NCI-H1048 (cell line): ENCODE measurements around the gene UBA6.

Experiments
- DNase-seq: peaks from one replicate; lab custom pipeline; 2025; lab: John Stamatoyannopoulos, UW

The UBA6 gene

DNA sequence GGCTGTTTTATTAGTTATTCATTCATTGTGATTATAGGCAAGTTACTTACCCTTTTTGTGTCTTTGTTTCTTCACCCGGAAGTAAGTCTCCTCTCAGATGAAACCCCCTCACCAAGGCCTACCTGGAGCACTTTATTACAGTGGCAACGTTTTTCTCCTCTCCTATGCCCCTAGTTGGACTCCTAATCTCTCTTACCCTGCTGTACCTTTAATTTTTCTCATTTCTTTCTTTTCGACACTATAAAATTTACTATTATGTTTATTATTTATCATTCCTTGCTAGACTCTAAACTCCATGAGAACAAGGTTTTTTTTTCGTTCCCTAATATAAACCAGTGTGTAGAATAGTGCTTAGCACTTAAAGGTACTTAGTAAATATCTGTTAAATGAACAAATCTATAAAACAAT, 124.9 kb downstream of the UBA6 start:
- no peak for DNase-seq

DNA sequence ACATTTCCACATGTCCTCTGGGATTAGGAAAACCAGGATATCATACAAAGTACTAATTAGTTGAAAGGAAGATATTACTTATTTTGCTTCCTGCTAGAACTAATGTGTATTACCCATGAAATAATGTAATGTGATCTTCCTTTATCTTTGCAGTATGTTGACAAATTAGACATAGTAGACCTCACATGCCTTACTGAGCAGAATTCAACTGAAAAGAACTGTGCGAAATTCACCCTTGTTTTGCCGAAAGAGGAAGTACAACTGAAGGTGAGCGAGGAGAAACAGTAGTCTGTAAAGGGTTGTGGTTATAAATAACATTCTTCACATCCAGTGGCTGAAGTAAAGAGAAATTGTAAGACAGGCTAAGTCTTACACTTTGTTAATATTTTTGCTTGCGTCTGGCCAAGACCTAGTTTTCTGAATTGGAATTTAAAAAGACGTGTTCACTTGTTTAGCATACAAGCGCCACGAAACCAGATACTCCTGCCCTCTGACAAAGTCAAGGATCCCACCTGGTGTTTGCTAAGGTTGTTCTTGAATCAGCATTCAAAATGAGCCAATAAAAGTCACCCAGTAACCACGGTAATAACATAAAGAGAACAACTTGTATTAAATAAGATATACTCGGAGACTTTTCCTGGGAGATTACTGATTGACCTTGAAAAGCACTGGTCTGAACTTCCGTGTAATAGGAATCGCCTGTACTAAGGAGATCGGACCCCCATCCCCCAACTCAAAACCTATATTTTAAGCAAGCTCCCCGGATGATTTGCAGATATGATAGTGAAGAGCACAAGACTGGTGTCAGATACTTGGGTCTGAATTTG, 125.5 kb downstream of the UBA6 start:
- no peak for DNase-seq

GRCh38 chr4:67573193-67573592, 127.8 kb downstream of the UBA6 start:
- no peak for DNase-seq

DNA sequence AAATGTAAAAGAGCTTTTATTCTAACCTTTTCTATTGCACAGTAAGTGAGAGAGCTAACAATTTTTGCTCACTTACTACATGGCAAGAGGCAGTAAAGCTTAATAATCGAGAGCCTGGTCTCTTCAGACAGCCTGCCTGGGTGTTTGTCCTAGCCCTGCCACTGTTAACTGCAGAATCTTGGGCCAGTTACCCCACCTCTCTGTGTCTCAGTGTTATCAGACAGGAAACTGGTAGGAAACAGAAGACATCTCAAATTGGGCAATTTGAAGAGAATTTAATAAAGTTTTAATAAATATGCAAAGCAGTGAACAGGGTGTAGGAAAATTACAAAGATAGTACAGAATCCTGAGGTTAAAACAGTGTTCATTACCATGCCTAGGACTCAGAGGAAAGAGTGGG, 129.0 kb downstream of the UBA6 start:
- DNase-seq, result no peak

GRCh38 chr4:67570537-67570936, 130.4 kb downstream of the UBA6 start:
- DNase-seq, result no peak

- DNase-seq, result no peak
These were observed 132.1 kb downstream of the UBA6 start for GRCh38 chr4:67568820-67569219.

GRCh38 chr4:67566335-67566734, 134.6 kb downstream of the UBA6 start:
- no peak for DNase-seq

GRCh38 chr4:67565284-67565683, 135.7 kb downstream of the UBA6 start:
- DNase-seq, result no peak
